HEK293T (cell line): ENCODE data around the gene ANO4.

ENCODE experiments used
- FOXA1 ChIP-seq: fragments of 450-650 bp; IDR thresholded peaks from 2 replicates; pipeline ENCODE4 v1.6.1; 2016; ENCODE audit warnings: mild to moderate bottlenecking
- FOXM1 ChIP-seq: fragments of 450-650 bp; IDR thresholded peaks from 2 replicates; pipeline ENCODE4 v1.6.1; 2017; ENCODE audit warnings: mild to moderate bottlenecking, borderline replicate concordance
- ZNF384 ChIP-seq: fragments of 450-650 bp; IDR thresholded peaks from 2 replicates; pipeline ENCODE4 v1.6.1; 2016

DNA sequence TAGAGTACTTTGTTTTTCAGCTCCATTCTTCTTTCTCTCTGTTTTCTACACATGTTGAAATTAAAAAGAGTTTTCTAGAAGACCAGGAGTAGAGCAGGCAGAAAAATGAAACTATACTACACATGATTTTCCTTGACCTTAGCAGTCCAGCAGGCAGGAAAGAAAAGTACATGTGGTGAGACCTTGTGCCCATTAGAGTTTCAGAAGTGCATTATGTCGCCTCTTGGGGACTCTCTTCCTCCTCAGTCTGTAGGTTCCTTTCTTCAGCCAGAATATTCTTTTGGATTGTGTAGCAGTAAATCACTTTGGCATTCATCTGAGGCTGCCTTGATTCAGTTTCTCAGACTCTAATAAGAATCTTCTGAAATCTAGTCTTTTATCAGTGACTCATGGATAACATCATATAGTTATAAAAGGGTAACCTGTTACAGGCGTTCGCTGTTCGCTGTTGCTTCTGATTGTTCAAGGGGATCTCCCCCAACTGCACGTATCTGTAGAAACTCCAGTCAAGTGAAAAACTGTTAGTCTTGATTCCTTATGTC, 161.8 kb downstream of the ANO4 start:
- TF ChIP-seq FOXA1 (no peak), FOXM1 (no peak), ZNF384 (no peak)
